ENCODE measurements around the gene ATP5F1A.

ATP5F1A gene

GRCh38 chr18:46071653-46072375, 26.3 kb downstream of the ATP5F1A start, which contains the start of gene PSTPIP2:
TSS of gene PSTPIP2 (minus strand) at chr18:46072260. CDS start at chr18:46072188, 72 bp downstream.
- Histone ChIP-seq H3K4me2 (ENCODE audit: low read length) (no peak within 1 kb of the TSS), H4K20me1 (ENCODE audit: insufficient read depth, low read length) (no peaks in the 10 kb centered on the region), H2AFZ (ENCODE audit: low read length) (no peak within 1 kb of the TSS), H3K9me3 (ENCODE audit: low read length) (no peaks in the 10 kb centered on the region), H3K9me2 (ENCODE audit: low read depth, low read length) (no peaks in the 10 kb centered on the region), H3K27me3 (ENCODE audit: insufficient read depth, low read length) (no peaks in the 10 kb centered on the region), H3K79me2 (ENCODE audit: insufficient read depth, low read length) (no peaks in the 10 kb centered on the region), H3K4me1 (ENCODE audit: insufficient read depth, low read length, severe bottlenecking) (peaks cover 6% of the 10 kb centered on the region), H3K36me3 (ENCODE audit: insufficient read depth, low read length) (no peaks in the 10 kb centered on the region; the same call in 1 of the 2 replicates), H3F3A (ENCODE audit: insufficient read depth, low read length) (no peaks in the 10 kb centered on the region), H3K27ac (ENCODE audit: low read depth, low read length, poor library complexity, severe bottlenecking) (no peak within 1 kb of the TSS), H3K9ac (ENCODE audit: low read length) (no peak within 1 kb of the TSS), H3K4me3 (ENCODE audit: low read depth, low read length, poor library complexity, severe bottlenecking) (no peak within 1 kb of the TSS)
- TF ChIP-seq EZH2 (IDR thresholded peaks at IDR 0.05; ENCODE audit: borderline replicate concordance, low read length) (no peak), CTCF (IDR thresholded peaks at IDR 0.05; ENCODE audit: low read length) (no peak)

- Histone ChIP-seq H3K9me2 (ENCODE audit: low read depth, low read length) (no peaks in the 10 kb centered on the region), H3K4me2 (ENCODE audit: low read length) (no peak overlapping the region), H3K36me3 (ENCODE audit: insufficient read depth, low read length) (no peaks in the 10 kb centered on the region; the same call in 1 of the 2 replicates), H4K20me1 (ENCODE audit: insufficient read depth, low read length) (no peaks in the 10 kb centered on the region), H3K4me3 (ENCODE audit: low read depth, low read length, poor library complexity, severe bottlenecking) (no peak overlapping the region), H3K9me3 (ENCODE audit: low read length) (no peaks in the 10 kb centered on the region), H3F3A (ENCODE audit: insufficient read depth, low read length) (no peaks in the 10 kb centered on the region), H3K9ac (ENCODE audit: low read length) (no peak overlapping the region), H3K4me1 (ENCODE audit: insufficient read depth, low read length, severe bottlenecking) (peaks cover 6% of the 10 kb centered on the region), H3K27ac (ENCODE audit: low read depth, low read length, poor library complexity, severe bottlenecking) (no peak overlapping the region), H3K27me3 (ENCODE audit: insufficient read depth, low read length) (no peaks in the 10 kb centered on the region), H2AFZ (ENCODE audit: low read length) (no peak overlapping the region), H3K79me2 (ENCODE audit: insufficient read depth, low read length) (no peaks in the 10 kb centered on the region)
- no peak for TF ChIP-seq EZH2 (IDR thresholded peaks at IDR 0.05; ENCODE audit: borderline replicate concordance, low read length)
- TF ChIP-seq CTCF (IDR thresholded peaks at IDR 0.05; ENCODE audit: low read length): no peak
Observed at GRCh38 chr18:46070815-46071652, 27.1 kb downstream of the ATP5F1A start.

GRCh38 chr18:46070232-46070631, 27.9 kb downstream of the ATP5F1A start:
- TF ChIP-seq EZH2 (IDR thresholded peaks at IDR 0.05; ENCODE audit: borderline replicate concordance, low read length) (no peak), CTCF (IDR thresholded peaks at IDR 0.05; ENCODE audit: low read length) (no peak)
- H3F3A ChIP-seq (ENCODE audit: insufficient read depth, low read length): no peaks in the 10 kb centered on the region

More at GRCh38 chr18:46070232-46070631, 27.9 kb downstream of the ATP5F1A start:
- Histone ChIP-seq H3K4me1 (ENCODE audit: insufficient read depth, low read length, severe bottlenecking) (peaks cover 6% of the 10 kb centered on the region), H3K4me3 (ENCODE audit: low read depth, low read length, poor library complexity, severe bottlenecking) (no peak overlapping the region), H3K79me2 (ENCODE audit: insufficient read depth, low read length) (no peaks in the 10 kb centered on the region), H3K36me3 (ENCODE audit: insufficient read depth, low read length) (no peaks in the 10 kb centered on the region; the same call in 1 of the 2 replicates), H3K27me3 (ENCODE audit: insufficient read depth, low read length) (no peaks in the 10 kb centered on the region), H3K9me3 (ENCODE audit: low read length) (no peaks in the 10 kb centered on the region), H4K20me1 (ENCODE audit: insufficient read depth, low read length) (no peaks in the 10 kb centered on the region), H3K9ac (ENCODE audit: low read length) (no peak overlapping the region), H3K9me2 (ENCODE audit: low read depth, low read length) (no peaks in the 10 kb centered on the region), H3K4me2 (ENCODE audit: low read length) (no peak overlapping the region), H2AFZ (ENCODE audit: low read length) (no peak overlapping the region), H3K27ac (ENCODE audit: low read depth, low read length, poor library complexity, severe bottlenecking) (no peak overlapping the region)
